ENCODE results near the gene SMYD3.

GRCh38 chr1:246106342-246106763 lies 400.7 kb downstream of the SMYD3 start:
- TF ChIP-seq POLR2A (IDR thresholded peaks at IDR 0.05; ENCODE audit: low read depth): no peak
- TF ChIP-seq, protein P1, sequence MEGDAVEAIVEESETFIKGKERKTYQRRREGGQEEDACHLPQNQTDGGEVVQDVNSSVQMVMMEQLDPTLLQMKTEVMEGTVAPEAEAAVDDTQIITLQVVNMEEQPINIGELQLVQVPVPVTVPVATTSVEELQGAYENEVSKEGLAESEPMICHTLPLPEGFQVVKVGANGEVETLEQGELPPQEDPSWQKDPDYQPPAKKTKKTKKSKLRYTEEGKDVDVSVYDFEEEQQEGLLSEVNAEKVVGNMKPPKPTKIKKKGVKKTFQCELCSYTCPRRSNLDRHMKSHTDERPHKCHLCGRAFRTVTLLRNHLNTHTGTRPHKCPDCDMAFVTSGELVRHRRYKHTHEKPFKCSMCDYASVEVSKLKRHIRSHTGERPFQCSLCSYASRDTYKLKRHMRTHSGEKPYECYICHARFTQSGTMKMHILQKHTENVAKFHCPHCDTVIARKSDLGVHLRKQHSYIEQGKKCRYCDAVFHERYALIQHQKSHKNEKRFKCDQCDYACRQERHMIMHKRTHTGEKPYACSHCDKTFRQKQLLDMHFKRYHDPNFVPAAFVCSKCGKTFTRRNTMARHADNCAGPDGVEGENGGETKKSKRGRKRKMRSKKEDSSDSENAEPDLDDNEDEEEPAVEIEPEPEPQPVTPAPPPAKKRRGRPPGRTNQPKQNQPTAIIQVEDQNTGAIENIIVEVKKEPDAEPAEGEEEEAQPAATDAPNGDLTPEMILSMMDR (IDR thresholded peaks at IDR 0.05): no peak
